ENCODE results near the gene C14orf180.
"Not testable (repeated sequence)": the region's sequence is repeated elsewhere in the genome, so short reads cannot be mapped to it uniquely, and the experiment has no call there.

C14orf180 gene

DNA sequence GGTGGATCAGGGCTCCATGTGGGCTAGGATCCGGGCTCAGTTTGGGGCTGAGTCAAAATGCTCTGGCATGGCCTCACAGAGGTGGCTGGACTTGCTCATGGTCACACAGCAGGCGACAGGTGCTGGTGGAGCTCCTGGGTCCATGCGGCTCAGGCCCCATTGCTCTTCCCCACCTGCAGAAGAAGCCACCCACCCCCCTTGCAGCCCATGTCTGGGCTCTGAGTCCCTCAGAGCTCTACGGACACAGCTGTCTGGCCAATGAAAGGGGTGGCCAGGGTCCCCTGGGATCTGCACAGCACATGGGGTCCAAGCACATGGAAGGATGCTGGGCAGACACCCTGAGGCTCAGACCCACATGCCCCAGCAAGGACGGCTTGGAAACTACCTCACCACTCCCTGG is 17.0 kb upstream of the C14orf180 start:
- no peak for DNase-seq

DNA sequence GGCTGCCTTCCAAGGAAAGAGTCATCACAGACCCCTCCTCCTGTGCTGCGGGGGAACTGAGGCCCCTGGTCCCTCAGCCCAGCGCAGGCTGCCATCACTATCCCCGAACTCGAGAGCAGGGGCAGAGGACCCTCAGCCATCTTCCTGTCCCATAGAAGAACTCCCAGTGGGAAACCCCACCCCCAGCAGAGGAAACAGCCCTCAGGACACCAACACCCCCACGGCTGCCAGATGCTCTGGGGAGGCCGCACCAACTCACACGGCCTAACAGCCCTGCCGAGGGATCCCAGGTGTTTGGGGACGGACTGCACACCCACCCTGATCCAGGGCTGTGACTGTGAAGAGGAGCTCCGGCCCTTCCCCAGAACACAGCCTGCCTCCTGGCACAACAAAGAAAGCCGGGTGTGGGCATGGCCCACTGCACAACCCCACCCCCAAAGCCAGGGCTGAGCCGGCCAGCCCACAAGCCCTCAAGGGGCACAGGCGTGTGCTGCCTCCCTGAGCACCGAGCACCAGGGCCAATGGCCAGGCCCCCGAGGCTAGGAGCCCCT is 16.3 kb upstream of the C14orf180 start:
- peak; percentile 9 for DNase-seq

DNA sequence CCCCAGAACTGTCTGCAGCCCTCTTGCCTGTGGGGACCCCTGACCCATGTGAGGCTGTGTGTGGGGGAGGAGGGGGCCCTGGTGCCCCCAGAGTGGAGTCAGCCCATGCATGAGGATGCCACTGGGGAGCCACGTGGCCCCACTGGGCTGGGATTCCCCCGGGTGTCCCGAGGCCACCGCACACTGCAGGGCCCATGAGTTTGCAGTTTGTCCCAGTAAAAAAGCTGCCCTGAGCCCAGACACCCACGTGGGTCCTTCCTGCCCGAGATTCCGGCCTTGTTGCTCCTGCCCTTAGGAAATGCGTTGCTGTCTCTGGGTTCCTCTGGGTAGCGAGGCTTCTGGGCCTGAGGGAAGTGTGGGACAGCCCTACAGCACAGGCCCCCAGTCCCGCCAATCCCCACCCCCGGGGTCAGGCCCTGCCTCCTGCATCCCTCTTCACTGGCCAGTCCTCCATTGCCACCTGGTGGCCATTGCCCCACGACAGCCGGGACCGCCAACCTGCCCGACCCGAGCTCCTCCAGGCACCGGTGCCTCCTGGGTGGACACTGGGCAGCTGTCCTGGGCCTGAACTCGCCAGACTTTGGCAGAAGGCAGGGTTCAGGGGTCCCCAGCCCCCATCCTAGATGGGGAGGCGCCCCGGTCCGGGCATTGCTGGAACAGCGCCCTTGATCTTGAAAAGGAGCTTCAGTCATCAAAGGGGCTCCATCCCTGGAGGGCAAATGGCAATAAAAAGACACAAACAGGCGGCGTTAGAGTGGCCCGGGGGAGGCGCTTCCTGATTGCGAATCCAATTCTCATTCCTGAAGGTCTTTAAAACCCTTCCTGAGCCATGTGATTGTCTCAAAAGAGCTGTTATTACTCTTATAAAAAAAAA is 15.6 kb upstream of the C14orf180 start:
- DNase-seq, result peak; percentile 30

DNA sequence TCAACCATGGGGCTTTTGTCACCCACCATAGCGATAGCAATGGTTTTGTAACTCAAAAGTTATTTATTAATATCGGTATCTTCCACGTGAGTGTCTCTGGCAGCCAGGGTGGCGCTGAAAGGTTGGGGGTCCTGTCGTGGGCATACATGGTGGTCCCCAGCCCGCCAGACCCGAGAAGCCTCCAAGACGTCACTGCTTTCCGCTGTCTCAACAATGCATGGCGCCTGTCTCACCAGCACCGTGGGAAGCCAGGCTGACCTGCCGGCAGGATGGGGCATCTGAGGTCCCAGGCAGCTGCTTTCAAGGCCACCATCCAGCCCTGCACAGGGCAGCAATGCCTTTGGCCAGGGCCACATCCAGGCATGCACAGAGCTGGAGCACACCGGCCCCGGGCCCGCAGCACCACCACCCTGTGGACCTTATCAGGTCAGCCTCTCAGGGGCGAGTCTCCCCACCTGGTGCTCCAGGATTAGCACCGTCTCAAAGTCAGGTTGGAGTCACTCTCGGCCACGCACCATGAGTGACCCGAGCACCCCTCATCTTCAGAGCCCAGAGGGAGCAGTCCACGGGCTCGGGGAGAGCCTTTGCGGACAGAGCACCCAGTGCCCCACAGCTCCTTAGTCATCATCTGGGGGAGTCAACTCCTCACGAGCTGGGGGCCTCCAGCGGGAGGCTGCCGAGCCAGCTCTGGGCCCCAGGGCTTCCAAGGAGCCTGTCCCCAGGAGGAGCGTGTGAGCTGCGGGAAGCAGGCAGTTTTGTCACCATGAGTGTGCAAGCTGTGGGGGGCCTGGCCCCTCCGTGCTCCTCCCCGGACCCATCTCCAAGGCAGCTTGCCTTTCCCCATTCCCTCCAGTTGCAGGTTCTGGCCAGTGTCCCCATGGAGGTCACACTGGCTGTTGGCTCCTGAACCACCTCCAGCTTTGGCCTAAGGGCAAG is 14.6 kb upstream of the C14orf180 start:
- DNase-seq, result no peak

DNA sequence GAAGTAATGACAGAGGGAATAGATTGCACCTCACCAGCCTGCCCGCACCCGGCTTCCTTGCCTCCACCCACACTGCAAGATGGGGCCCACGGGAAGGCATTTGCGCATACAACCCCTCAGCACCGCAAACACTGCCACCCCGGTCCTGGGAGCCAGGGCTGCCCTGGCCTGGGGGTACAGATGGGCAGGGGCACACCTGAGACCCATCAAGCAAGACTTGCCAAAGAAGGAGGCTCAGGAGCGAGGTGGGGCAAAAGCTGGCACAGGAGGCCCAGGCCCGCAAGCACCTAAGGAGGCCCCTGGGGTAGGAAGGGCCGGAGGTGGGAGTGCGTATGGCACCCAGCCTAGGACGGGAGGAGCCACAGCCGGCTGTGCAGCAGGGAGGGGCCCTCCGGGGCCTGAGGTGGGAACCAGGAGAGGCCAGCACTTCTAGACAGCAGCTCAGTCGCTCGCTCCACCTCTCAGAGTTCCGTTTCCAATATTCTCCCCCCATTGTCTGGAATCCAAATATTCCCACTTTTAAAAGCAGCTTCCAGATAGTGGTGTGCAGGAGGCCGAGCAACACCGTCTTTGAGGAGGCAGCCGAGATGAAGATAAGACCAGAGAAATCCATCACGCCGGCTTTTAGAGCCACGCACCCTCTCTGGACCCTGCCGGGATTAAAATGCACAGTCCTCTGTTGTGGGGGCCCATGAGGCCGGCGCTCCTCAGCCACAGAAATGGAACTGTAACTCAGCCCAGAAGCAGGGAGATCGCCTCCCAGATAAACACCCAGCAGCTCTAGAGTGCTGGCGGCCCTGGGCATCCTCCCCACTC is 12.2 kb upstream of the C14orf180 start:
- no peak for DNase-seq

DNA sequence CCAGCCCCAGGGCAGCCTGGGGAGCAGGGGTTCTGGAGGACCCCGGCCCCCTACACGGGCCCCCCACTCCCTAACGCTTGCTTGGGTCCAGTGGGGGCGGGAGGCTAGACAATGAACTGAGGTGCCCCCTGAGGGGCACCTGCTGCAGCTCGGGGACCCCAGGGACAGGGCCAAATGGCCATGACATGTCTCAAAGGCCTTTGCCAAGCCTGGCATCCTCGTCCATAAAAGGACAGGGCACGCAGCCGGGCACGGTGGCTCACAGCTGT is 11.7 kb upstream of the C14orf180 start:
- DNase-seq, result no peak

DNA sequence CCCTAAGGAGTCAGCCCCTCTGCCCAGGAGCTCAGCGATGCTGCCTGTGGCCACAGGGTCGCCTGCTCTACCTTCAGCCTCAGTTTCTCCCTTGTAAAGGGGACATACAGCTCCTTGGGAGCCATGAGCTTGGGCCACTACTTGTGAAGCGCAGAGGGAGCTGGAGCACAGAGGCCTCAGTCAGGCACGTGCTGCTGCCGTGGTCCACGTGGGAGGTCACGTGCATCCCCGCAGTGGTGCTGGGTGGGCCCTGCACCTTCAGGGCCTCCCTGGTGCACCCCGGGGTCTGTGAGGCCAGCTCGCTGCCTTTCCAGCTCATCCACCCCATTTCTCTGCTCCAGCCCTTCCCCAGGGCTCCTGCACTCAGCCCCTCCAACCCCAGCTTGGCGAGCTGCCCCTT is 10.9 kb upstream of the C14orf180 start:
- no peak for DNase-seq

DNA sequence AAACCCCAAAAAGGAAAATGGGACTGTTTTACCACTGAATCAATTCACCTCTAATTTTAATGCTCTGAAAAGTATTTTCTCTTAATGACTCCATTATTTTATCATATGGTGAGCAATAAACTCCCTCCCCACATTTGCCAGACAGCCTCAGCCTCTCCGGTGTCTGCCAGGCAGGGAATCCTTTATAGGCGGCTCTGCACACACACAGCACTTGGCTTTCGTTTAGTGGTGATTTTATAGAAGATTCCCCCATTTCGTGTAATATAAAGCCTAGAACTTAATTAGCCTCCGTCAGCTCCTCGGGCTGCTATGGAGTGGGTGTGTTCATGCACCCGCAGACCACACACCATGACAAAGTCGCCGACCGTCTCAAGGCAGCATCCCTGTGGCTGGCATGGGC is 10.1 kb upstream of the C14orf180 start:
- DNase-seq, result no peak

DNA sequence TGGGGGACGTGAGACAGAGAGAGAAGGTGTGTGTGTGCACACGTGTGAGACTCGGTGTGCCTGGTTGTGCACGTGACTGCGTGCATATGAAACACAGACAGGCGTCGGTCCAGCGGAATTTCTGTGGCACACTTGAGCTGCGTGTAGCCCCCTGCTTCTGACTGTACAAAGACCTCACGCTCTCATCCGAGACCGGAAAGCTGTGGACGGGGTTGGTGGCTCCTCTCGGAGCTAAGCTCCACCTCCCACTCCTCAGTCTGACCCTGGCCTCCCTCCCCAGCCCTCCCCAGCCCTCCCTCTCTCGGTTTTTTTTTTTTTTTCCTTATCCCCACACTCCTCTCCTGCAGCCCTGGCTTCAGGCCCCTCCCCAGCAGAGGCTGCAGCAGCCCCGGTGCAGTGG is 8.3 kb upstream of the C14orf180 start:
- no peak for DNase-seq

DNA sequence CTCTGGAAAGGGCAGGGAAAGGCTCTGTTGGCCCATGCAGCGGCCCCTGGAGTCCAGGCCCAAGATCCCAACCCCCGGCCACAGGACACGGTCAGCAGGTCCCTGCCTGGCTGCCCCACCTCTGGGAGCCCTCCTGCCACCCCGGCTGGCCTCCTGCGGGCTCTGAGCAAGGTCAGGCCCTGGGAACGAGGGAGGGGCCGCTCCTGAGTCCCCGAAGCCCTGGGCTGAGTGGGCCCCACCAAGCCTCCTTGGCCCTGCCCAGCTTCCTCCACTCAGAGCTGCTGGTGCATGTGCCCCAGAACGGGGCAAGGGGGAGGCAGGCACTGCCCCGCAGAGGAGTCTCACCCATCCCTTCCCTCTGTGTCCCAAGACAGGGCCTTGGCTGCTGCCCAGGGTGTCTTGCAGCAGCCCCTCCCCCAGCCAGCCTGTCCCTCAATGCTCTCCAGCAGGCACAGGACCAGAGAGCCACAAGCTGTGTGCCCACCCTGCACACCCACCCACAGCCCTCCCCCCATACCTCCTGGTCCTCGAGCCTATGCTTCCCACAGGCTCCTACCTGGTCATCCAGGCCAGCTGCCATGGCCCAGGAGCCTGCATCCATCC is 7.4 kb upstream of the C14orf180 start:
- no peak for DNase-seq

DNA sequence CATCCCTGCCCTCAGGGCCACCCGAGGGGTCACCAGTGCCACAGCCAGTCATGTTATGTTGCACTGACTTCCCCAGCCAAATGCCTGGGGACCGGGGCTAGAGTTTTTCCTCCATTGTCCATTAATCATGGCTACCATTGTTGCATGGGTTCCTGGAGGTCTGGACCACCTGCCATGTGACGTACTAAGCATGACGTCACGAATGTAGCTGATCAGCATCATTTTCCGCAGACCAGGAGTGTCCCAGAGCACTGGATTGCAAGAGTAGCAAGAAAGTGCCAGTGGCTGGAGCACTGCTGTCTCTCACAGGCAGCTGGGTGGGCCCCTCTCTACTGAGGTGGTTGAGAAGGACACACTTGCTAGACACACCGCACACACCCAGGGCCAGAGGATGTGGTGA is 6.9 kb upstream of the C14orf180 start:
- DNase-seq, result no peak

DNA sequence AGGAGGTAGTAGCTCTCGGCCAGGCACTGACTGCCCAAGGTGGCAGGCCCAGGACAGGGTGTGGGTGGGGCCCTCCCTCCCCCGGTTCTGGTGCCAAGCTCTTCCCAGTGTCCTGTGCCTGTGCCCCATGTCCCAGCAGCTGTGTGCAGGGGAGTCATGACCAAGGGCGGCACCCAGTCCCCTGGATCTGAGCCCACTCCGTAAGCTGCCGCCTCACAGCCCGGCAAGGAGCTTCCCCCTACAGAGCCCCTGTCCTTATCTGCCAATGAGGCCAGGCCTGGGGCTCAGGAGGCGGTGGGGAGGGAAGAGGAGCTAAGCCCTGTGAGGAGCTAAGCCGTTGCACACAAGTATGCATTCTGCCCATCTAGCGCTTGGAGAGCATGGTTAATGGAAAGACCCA is 5.6 kb upstream of the C14orf180 start:
- no peak for DNase-seq

DNA sequence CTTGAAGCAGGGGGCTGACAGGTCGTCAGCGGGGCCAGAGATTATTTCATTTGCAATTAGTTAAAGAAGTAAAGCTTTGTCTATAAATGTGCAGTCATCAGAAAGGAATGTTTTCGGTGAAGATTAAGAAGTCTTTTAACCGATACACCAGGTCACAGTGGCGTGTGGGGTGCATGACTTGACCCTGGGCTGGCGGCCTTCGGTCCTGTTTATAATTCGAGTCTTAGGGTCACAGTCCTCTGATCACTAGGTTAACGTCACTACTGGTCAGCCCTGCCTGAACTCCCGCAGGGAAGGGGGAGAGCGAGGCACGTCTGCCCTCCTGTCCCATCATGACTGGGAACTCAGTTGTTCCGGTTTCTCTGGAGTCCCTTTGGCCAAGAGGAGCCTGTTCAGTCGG is 5.0 kb upstream of the C14orf180 start:
- no peak for DNase-seq

DNA sequence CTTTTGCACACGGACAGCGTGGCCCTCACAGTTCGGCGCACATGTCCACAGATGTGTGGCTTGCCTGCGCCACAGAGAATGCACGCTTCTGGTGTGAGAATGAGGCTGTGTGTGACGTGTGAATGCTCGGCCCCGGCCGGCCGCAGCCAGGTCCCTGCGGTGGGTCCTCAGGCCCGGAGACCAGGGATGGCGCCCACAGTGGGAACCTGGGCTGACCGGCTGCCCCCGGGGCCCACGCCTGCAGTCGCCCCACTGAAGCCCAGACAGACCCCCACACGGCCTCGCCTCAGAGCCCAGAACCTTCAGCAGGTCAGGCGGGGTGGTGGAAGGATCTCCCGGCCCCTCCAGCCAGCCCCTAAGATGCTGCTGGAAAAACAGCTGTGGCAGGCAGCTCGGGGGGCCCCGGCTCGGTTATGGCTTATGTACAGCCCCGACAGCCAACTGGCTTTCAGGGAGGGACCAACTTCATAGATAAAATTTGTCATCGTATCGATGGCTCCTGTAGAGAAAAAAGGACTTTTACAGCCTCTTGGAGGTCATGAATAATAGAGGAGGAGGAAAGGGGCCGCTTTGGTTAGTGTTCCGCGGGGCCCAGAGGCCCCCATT is 4.5 kb upstream of the C14orf180 start:
- DNase-seq, result no peak

DNA sequence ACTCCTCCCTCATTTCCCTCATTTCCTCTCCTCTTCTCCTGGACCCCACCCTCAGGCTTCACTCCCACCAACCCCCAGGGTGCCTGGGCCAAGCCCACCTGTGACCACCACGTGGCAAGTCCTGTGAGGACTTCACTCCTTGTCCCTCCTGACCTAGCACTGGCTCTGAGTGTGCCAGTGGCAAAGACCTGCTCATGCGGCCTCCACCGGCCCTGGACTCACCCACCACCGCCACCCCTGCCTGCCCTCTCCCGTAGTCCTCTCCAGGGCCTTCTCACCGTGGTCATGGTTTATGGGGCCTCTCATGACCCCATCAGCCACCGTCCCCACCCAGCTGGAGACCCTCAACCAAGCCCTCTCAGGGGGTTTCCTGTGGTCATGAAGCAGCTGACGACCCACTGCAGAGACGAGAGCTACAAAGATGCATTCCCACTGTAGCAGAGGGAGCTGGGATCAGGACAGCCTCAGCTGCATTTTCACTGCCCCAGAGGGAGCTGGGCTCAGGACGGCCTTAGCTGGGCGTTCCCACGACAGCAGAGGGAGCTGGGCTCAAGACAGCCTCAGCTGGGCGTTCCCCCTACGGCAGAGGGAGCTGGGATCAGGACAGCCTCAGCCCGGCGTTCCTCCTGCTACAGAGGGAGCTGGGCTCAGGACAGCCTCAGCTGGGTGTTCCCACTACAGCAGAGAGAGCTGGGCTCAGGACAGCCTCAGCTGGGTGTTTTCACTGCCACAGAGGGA is 3.2 kb upstream of the C14orf180 start:
- DNase-seq, result no peak

DNA sequence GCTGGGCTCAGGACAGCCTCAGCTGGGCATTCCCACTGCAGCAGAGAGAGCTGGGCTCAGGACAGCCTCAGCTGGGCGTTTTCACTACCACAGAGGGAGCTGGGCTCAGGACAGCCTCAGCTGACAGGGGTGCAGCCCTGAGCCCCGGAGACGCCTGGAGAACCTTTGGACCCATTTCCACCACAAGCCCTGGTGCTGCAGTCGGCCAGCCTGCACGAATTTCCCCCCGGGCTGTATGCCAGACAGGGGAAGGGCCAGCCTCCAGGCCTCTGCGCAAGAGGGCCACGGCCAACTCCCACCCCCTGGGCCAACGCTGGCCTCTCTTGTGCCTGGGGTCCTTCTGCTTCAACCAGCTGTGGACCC is 2.6 kb upstream of the C14orf180 start:
- DNase-seq, result no peak

DNA sequence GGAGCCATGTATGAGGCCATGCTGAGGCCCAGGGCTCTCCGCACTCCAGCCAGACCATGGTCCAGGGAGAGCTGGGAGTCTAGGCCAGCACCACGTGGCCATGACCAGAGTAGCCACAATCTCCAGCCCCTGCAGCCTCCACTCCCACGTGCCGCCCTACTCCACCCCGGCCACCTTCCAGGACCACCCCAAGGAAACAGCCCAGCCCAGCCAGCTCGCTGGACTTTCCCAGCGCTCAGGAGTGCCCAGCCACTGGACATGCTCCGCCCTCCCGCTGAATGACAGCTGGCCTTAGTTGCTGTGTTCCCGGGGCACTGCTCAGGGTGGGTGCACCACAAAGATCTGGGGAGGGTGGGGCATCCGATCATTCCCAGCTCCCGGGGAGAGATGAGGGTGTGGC is 2.1 kb upstream of the C14orf180 start:
- DNase-seq, result no peak

DNA sequence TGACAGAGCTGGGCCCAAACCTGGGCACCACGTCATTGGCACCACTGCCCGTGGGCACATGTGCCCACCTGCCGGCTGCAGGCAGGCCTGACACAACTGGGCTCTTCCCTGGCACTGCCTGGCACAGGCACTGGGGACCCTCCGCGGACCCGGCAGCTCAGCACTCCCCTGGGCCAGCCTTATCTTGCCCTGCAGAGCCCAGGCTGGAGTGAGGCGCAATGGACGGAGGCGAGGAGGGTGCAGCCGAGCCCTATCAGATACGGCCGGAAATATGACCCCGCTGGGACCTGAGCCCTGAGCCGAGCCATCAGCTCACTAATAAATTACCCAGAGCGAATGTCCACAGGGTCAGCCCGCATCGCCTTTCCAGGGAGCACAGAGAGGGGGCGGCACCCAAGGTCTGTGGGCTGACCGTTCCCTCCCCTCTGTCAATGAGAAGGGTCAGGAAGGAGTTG is 1.7 kb upstream of the C14orf180 start:
- DNase-seq, result no peak

DNA sequence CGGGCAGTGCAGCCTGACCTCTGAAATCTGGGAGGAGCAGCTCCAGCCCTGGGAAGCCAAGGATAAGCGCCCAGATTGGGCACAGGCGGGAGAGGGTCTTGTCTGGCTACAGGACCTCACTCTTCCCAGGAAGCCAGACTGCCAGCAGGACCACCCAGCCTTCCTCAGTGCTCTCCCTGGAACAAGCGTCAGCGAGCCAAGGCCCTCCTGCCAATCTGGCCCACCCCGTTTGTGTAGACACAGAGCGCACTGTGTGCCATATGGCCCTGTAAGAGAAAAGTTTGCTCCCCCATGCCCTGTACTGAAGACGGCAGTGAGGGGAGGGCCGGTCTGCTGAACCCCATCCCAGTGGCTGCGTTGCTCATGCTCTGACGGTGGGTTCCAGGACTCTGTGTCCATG is 1.2 kb upstream of the C14orf180 start:
- peak; percentile 80 for DNase-seq

DNA sequence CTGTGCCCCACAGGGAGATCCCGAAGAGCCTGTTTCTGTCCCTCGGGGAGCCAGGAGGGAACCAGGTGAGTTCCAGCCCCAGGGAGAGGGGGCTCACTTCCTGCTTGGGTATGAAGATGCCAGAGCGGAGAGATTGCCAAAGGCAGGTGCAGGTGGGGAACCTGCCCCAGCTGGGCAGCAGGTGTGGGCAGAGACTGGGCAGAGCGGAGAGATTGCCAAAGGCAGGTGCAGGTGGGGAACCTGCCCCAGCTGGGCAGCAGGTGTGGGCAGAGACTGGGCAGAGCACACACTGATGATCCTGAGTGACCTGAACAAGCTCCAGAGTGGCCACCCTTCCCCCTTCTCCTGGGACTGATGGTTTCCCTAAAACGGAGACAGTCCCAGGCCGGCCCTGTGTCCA is 375 bp downstream of the C14orf180 start:
- not testable (repeated sequence) for DNase-seq

DNA sequence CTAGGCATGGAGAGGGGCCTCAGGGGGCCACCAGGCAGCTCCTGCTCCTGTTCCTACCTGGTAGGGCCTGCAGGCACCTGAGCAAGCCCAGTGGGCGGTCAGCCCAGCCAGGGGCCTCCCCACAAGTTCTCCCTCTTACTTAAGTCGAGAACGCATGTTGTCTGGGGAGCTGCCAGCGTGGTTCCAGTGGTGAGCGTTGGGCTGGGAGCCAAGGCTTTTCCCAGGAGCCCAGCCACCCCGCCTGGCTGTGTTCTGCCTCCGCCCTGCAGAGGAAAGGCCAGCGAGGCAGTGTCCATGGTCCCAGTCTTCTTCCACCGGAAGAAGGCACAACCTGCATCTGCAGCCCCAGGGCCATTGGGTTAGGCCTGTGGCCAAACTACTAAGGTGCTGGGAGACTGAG is 1.4 kb downstream of the C14orf180 start:
- peak; percentile 37 for DNase-seq

Data from NCI-H2171 treated with DMSO at 0.1 percent for 48 hours (cell line).